Endodermal cell (in vitro differentiated cells): ENCODE measurements around the gene PANK4. TPM values are rescaled to one million over a fixed set of nuclear protein-coding genes. Genes with fewer than 3 reads are reported as not detected.

Source experiments
- DNase-seq: peaks from one replicate; pipeline ENCODE4 v3.0.0-alpha.2; 2017
- H3K27ac ChIP-seq: 2 replicates; pipeline ENCODE4 v1.5.1; 2013; ENCODE audit warnings: mild to moderate bottlenecking, low read depth, low read length, moderate library complexity
- H3K27me3 ChIP-seq: 2 replicates; pipeline ENCODE4 v1.6.1; 2013; ENCODE audit warnings: mild to moderate bottlenecking, low read length, moderate library complexity; ENCODE audit not compliant: insufficient read depth, control insufficient read depth, poor library complexity, severe bottlenecking
- H3K36me3 ChIP-seq: 2 replicates; pipeline ENCODE4 v1.7.0; 2013; ENCODE audit warnings: mild to moderate bottlenecking, low read length, moderate library complexity; ENCODE audit not compliant: control insufficient read depth, insufficient read depth
- H3K4me1 ChIP-seq: one replicate; pipeline ENCODE4 v1.7.0; 2013; ENCODE audit warnings: low read length; ENCODE audit not compliant: control insufficient read depth, insufficient read depth
- H3K4me3 ChIP-seq: 2 replicates; pipeline ENCODE4 v1.5.1; 2013; ENCODE audit warnings: mild to moderate bottlenecking, low read length, moderate library complexity
- H3K9ac ChIP-seq: 2 replicates; pipeline ENCODE4 v1.6.1; 2013; ENCODE audit warnings: mild to moderate bottlenecking, low read length, moderate library complexity; ENCODE audit not compliant: poor library complexity, severe bottlenecking; ENCODE audit errors: extremely low read depth
- H3K9me3 ChIP-seq: 2 replicates; pipeline ENCODE4 v1.6.1; 2013; ENCODE audit warnings: mild to moderate bottlenecking, low read length, moderate library complexity; ENCODE audit not compliant: control insufficient read depth
- H3K27ac Mint-ChIP-seq: 2 replicates; pipeline ENCODE4 v1.8.0; 2020; ENCODE audit warnings: mixed read lengths
- H3K27me3 Mint-ChIP-seq: 2 replicates; pipeline ENCODE4 v1.8.0; 2021; ENCODE audit warnings: mild to moderate bottlenecking, mixed read lengths; ENCODE audit not compliant: insufficient read depth
- H3K36me3 Mint-ChIP-seq: 2 replicates; pipeline ENCODE4 v1.8.0; 2020; ENCODE audit warnings: low read depth, mixed read lengths
- H3K4me1 Mint-ChIP-seq: 2 replicates; pipeline ENCODE4 v1.8.0; 2020; ENCODE audit warnings: mixed read lengths
- H3K4me3 Mint-ChIP-seq: 2 replicates; pipeline ENCODE4 v1.8.0; 2020; ENCODE audit warnings: mild to moderate bottlenecking, moderate library complexity, mixed read lengths
- H3K9me3 Mint-ChIP-seq: 2 replicates; pipeline ENCODE4 v1.8.0; 2020; ENCODE audit warnings: mild to moderate bottlenecking, mixed read lengths
- CTCF ChIP-seq: fragments of 200-600 bp; sonication (generic); conservative IDR thresholded peaks from 2 replicates; pipeline ENCODE4 v1.5.0; 2021; ENCODE audit warnings: antibody characterized with exemption, mild to moderate bottlenecking
- WGBS, 2 experiments: methylation state at CpG; one replicate each; pipeline versions ENCODE4 v1.1.5 to v1.1.7; 2013; ENCODE audit warnings: missing lambda C conversion rate in 2 of 2, mixed read lengths in 1 of 2; ENCODE audit not compliant: insufficient coverage in 1 of 2, insufficient read length in 1 of 2; 5-methylcytosine and 5-hydroxymethylcytosine counted together
- total RNA-seq, 2 donors: library from RNA; stranded (reverse); fragmentation: NEBNext Ultra II Directional in 1 of 2; extraction: Animal tissue kit (Norgen Biotek cat#: 25700) in 1 of 2; gene quantifications; 2 replicates in 1 of 2; 3 replicates in 1 of 2; pipeline ENCODE4 v1.2.1, GENCODE V29; 2021

The PANK4 gene
- total RNA-seq, 2 donors from 2014 or later, result 45.6 to 49.5 TPM

- no peak overlapping the region for H3K27ac Mint-ChIP-seq
- no peak for DNase-seq
- H3K36me3 ChIP-seq, result no peaks in the 10 kb centered on the region
- H3K27me3 ChIP-seq, result no peaks in the 10 kb centered on the region
- WGBS, 2 experiments, result 86 to 91% methylated on average over 14 to 20 of the region's 20 CpGs
- no peak overlapping the region for H3K4me3 ChIP-seq
- H3K4me1 Mint-ChIP-seq, result no peaks in the 10 kb centered on the region
- no peaks in the 10 kb centered on the region for H3K9me3 ChIP-seq
- no peak overlapping the region for H3K9ac ChIP-seq
- no peak overlapping the region for H3K27ac ChIP-seq
- TF ChIP-seq CTCF, result no peak
- H3K4me1 ChIP-seq, result no peaks in the 10 kb centered on the region
- H3K27me3 Mint-ChIP-seq, result no peaks in the 10 kb centered on the region
- H3K4me3 Mint-ChIP-seq, result no peak overlapping the region
- H3K9me3 Mint-ChIP-seq, result no peaks in the 10 kb centered on the region
- no peaks in the 10 kb centered on the region for H3K36me3 Mint-ChIP-seq
These were observed 47.2 kb downstream of the PANK4 start for GRCh38 chr1:2479186-2479585.

- H3K4me3 Mint-ChIP-seq, result no peak overlapping the region
- H3K27me3 ChIP-seq, result no peaks in the 10 kb centered on the region
- H3K4me1 ChIP-seq, result no peaks in the 10 kb centered on the region
- H3K4me1 Mint-ChIP-seq, result no peaks in the 10 kb centered on the region
- H3K27ac Mint-ChIP-seq, result no peak overlapping the region
- DNase-seq, result no peak
- no peaks in the 10 kb centered on the region for H3K27me3 Mint-ChIP-seq
- H3K9me3 ChIP-seq, result no peaks in the 10 kb centered on the region
- WGBS, 2 experiments, result 90% methylated on average over 21 to 35 of the region's 35 CpGs
- H3K9ac ChIP-seq, result no peak overlapping the region
- H3K4me3 ChIP-seq, result no peak overlapping the region
- H3K36me3 Mint-ChIP-seq, result no peaks in the 10 kb centered on the region
- H3K9me3 Mint-ChIP-seq, result no peaks in the 10 kb centered on the region
- no peak for TF ChIP-seq CTCF
- no peaks in the 10 kb centered on the region for H3K36me3 ChIP-seq
- H3K27ac ChIP-seq, result no peak overlapping the region
These were observed 48.5 kb downstream of the PANK4 start for GRCh38 chr1:2477791-2478499.

- Mint-ChIP-seq H3K4me1 (no peaks in the 10 kb centered on the region), H3K9me3 (no peaks in the 10 kb centered on the region)
These were observed 49.1 kb downstream of the PANK4 start for GRCh38 chr1:2477309-2477708.

More at GRCh38 chr1:2477309-2477708, 49.1 kb downstream of the PANK4 start:
- 83 to 95% methylated on average over 5 to 12 of the region's 12 CpGs for WGBS, 2 experiments
- Mint-ChIP-seq H3K4me3 (no peak overlapping the region), H3K27me3 (no peaks in the 10 kb centered on the region), H3K27ac (no peak overlapping the region), H3K36me3 (no peaks in the 10 kb centered on the region)
- H3K4me3 ChIP-seq, result no peak overlapping the region
- no peaks in the 10 kb centered on the region for H3K27me3 ChIP-seq
- H3K4me1 ChIP-seq, result no peaks in the 10 kb centered on the region
- no peak overlapping the region for H3K27ac ChIP-seq
- no peak overlapping the region for H3K9ac ChIP-seq
- no peaks in the 10 kb centered on the region for H3K9me3 ChIP-seq
- no peaks in the 10 kb centered on the region for H3K36me3 ChIP-seq
- no peak for TF ChIP-seq CTCF
- no peak for DNase-seq
